SU-DHL-6 (cell line): ENCODE results near the gene TNFRSF19.

Experiments used
- H2AFZ ChIP-seq: fragments of 200-600 bp; sonication (generic); 2 replicates; pipeline ENCODE4 v1.6.1; 2014; ENCODE audit warnings: low read depth, mild to moderate bottlenecking, moderate library complexity, mixed read lengths, antibody characterized with exemption, low read length; ENCODE audit not compliant: severe bottlenecking
- H3F3A ChIP-seq: fragments of 200-600 bp; shearing (Covaris generic); 2 replicates; pipeline ENCODE4 v1.6.0; 2016; ENCODE audit warnings: antibody characterized with exemption, mild to moderate bottlenecking; ENCODE audit not compliant: insufficient read depth
- H3K27ac ChIP-seq: fragments of 200-600 bp; sonication (generic); 2 replicates; pipeline ENCODE4 v1.5.1; 2016; ENCODE audit warnings: low read depth, mild to moderate bottlenecking, low read length, moderate library complexity, mixed read lengths
- H3K27me3 ChIP-seq: fragments of 200-600 bp; sonication (generic), shearing (Covaris generic); 2 replicates; pipeline ENCODE4 v1.6.0; 2014; ENCODE audit warnings: mild to moderate bottlenecking, low read length
- H3K36me3 ChIP-seq: fragments of 200-600 bp; sonication (generic); 2 replicates; pipeline ENCODE4 v1.6.1; 2014; ENCODE audit warnings: mild to moderate bottlenecking, low read length, mixed read lengths
- H3K4me2 ChIP-seq: fragments of 300-600, 200-600 bp; shearing (Covaris generic), sonication (generic); 2 replicates; pipeline ENCODE4 v1.6.0; 2014; ENCODE audit warnings: low read length, low read depth, mild to moderate bottlenecking; ENCODE audit not compliant: poor library complexity, severe bottlenecking
- H3K4me3 ChIP-seq: fragments of 200-600 bp; sonication (generic); 2 replicates; pipeline ENCODE4 v1.5.1; 2014; ENCODE audit warnings: antibody characterized with exemption, low read length, mild to moderate bottlenecking, mixed read lengths; ENCODE audit not compliant: insufficient read depth, poor library complexity, severe bottlenecking
- H3K79me2 ChIP-seq: fragments of 200-600 bp; sonication (generic); 2 replicates; pipeline ENCODE4 v1.6.1; 2014; ENCODE audit warnings: mild to moderate bottlenecking, low read length, moderate library complexity; ENCODE audit not compliant: insufficient read depth
- H3K9ac ChIP-seq: fragments of 200-600 bp; sonication (generic); 2 replicates; pipeline ENCODE4 v1.7.0; 2014; ENCODE audit warnings: mild to moderate bottlenecking, low read length
- H3K9me2 ChIP-seq: fragments of 200-600 bp; sonication (generic); replicated peaks from 2 replicates; pipeline ENCODE4 v1.6.1; 2014; ENCODE audit warnings: low read length; ENCODE audit not compliant: insufficient read depth
- H3K9me3 ChIP-seq: fragments of 200-600 bp; sonication (generic); 2 replicates; pipeline ENCODE4 v1.6.1; 2014; ENCODE audit warnings: low read length, mixed read lengths; ENCODE audit not compliant: insufficient read depth
- H4K20me1 ChIP-seq: fragments of 200-600 bp; sonication (generic); 2 replicates; pipeline ENCODE4 v1.6.1; 2014; ENCODE audit warnings: low read depth, mild to moderate bottlenecking, antibody characterized with exemption, low read length, moderate library complexity, mixed read lengths
- EZH2phosphoT487 ChIP-seq: fragments of 200-600 bp; sonication (generic), shearing (Covaris generic); conservative IDR thresholded peaks from 2 replicates; pipeline ENCODE4 v1.6.1; 2018; ENCODE audit warnings: mild to moderate bottlenecking, antibody characterized with exemption, low read length, moderate library complexity, mixed read lengths
- TF ChIP-seq, protein P1 (sequence below): fragments of 200-600 bp; sonication (generic); IDR thresholded peaks from one replicate; pipeline ENCODE4 v1.5.1; 2017; ENCODE audit warnings: antibody characterized with exemption, mild to moderate bottlenecking, low read length, moderate library complexity; ENCODE audit not compliant: insufficient read depth, poor library complexity, severe bottlenecking

TNFRSF19 gene

GRCh38 chr13:23600534-23600933 lies 30.3 kb downstream of the TNFRSF19 start:
- no peak overlapping the region for H3K4me2 ChIP-seq
- H4K20me1 ChIP-seq: no peaks in the 10 kb centered on the region
- H3F3A ChIP-seq: no peaks in the 10 kb centered on the region
- no peak overlapping the region for H3K4me3 ChIP-seq
- H3K27ac ChIP-seq: no peak overlapping the region
- H3K79me2 ChIP-seq: no peaks in the 10 kb centered on the region
- no peak overlapping the region for H2AFZ ChIP-seq
- no peaks in the 10 kb centered on the region for H3K9me2 ChIP-seq
- H3K27me3 ChIP-seq: no peaks in the 10 kb centered on the region
- TF ChIP-seq EZH2phosphoT487: no peak
- TF ChIP-seq, protein P1, sequence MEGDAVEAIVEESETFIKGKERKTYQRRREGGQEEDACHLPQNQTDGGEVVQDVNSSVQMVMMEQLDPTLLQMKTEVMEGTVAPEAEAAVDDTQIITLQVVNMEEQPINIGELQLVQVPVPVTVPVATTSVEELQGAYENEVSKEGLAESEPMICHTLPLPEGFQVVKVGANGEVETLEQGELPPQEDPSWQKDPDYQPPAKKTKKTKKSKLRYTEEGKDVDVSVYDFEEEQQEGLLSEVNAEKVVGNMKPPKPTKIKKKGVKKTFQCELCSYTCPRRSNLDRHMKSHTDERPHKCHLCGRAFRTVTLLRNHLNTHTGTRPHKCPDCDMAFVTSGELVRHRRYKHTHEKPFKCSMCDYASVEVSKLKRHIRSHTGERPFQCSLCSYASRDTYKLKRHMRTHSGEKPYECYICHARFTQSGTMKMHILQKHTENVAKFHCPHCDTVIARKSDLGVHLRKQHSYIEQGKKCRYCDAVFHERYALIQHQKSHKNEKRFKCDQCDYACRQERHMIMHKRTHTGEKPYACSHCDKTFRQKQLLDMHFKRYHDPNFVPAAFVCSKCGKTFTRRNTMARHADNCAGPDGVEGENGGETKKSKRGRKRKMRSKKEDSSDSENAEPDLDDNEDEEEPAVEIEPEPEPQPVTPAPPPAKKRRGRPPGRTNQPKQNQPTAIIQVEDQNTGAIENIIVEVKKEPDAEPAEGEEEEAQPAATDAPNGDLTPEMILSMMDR: no peak
- no peaks in the 10 kb centered on the region for H3K36me3 ChIP-seq
- no peak overlapping the region for H3K9ac ChIP-seq
- H3K9me3 ChIP-seq: no peaks in the 10 kb centered on the region

- Histone ChIP-seq H3K36me3 (no peaks in the 10 kb centered on the region), H3K4me3 (no peak overlapping the region), H3K9ac (no peak overlapping the region), H3K79me2 (no peaks in the 10 kb centered on the region), H4K20me1 (no peaks in the 10 kb centered on the region), H3K4me2 (no peak overlapping the region), H2AFZ (no peak overlapping the region), H3K27me3 (no peaks in the 10 kb centered on the region), H3K9me2 (no peaks in the 10 kb centered on the region), H3K27ac (no peak overlapping the region), H3F3A (no peaks in the 10 kb centered on the region), H3K9me3 (no peaks in the 10 kb centered on the region)
- no peak for TF ChIP-seq EZH2phosphoT487
- TF ChIP-seq, protein P1: no peak
Observed at GRCh38 chr13:23605831-23606230, 35.6 kb downstream of the TNFRSF19 start.

GRCh38 chr13:23608138-23608537 lies 37.9 kb downstream of the TNFRSF19 start:
- Histone ChIP-seq H3K9ac (no peak overlapping the region), H2AFZ (no peak overlapping the region), H3K9me2 (no peaks in the 10 kb centered on the region), H3F3A (no peaks in the 10 kb centered on the region), H3K9me3 (no peaks in the 10 kb centered on the region), H3K4me2 (no peak overlapping the region), H3K36me3 (no peaks in the 10 kb centered on the region), H4K20me1 (no peaks in the 10 kb centered on the region), H3K27me3 (no peaks in the 10 kb centered on the region), H3K27ac (no peak overlapping the region), H3K4me3 (no peak overlapping the region), H3K79me2 (no peaks in the 10 kb centered on the region)
- TF ChIP-seq, protein P1: no peak
- no peak for TF ChIP-seq EZH2phosphoT487
